Neutrophil (primary cell): ENCODE data around the gene SLIT3.

ENCODE experiments used
- H3K27ac ChIP-seq: fragments of 200-600 bp; sonication (generic); 2 replicates; pipeline ENCODE4 v1.5.1; 2016; ENCODE audit warnings: mild to moderate bottlenecking, moderate library complexity
- H3K27me3 ChIP-seq: fragments of 200-600 bp; sonication (generic); 2 replicates; pipeline ENCODE4 v1.6.0; 2016; ENCODE audit warnings: mild to moderate bottlenecking
- H3K36me3 ChIP-seq: fragments of 200-600 bp; sonication (generic); 2 replicates; pipeline ENCODE4 v1.5.1; 2017
- H3K4me1 ChIP-seq, 2 experiments: fragments of 200-600 bp in 1 of 2; sonication (generic) in 1 of 2; 1 replicate in 1 of 2; 2 replicates in 1 of 2; pipeline versions ENCODE4 v1.5.1 to v1.6.1; 2013 to 2016; ENCODE audit warnings: low read depth in 1 of 2, low read length in 1 of 2, mild to moderate bottlenecking in 1 of 2, moderate library complexity in 1 of 2; ENCODE audit not compliant: control insufficient read depth in 1 of 2, insufficient read depth in 1 of 2
- H3K4me3 ChIP-seq, 2 experiments: fragments of 200-600 bp in 1 of 2; sonication (generic) in 1 of 2; 1 replicate in 1 of 2; 2 replicates in 1 of 2; pipeline ENCODE4 v1.5.1; 2013 to 2016; ENCODE audit warnings: low read depth in 1 of 2, low read length in 1 of 2, mild to moderate bottlenecking in 1 of 2, moderate library complexity in 1 of 2
- H3K9me3 ChIP-seq: fragments of 200-600 bp; sonication (generic); 2 replicates; pipeline ENCODE4 v1.5.1; 2016
- CTCF ChIP-seq: fragments of 200-600 bp; sonication (generic); IDR thresholded peaks from 2 replicates; pipeline ENCODE4 v1.5.1; 2016; ENCODE audit warnings: antibody characterized with exemption

SLIT3 gene

GRCh38 chr5:168667301-168667840 is 633.6 kb downstream of the SLIT3 start:
- Histone ChIP-seq H3K9me3 (no peaks in the 10 kb centered on the region), H3K27ac (no peak overlapping the region), H3K4me3 (no peak overlapping the region), H3K4me1 (no peaks in the 10 kb centered on the region), H3K27me3 (peaks cover 6% of the 10 kb centered on the region), H3K36me3 (no peaks in the 10 kb centered on the region)
- TF ChIP-seq CTCF: no peak

- no peak overlapping the region for H3K27ac ChIP-seq
- H3K4me1 ChIP-seq: no peaks in the 10 kb centered on the region
- H3K36me3 ChIP-seq: no peaks in the 10 kb centered on the region
- TF ChIP-seq CTCF: no peak
- H3K4me3 ChIP-seq: no peak overlapping the region
- peaks cover 6% of the 10 kb centered on the region for H3K27me3 ChIP-seq
- H3K9me3 ChIP-seq: no peaks in the 10 kb centered on the region
Measured at GRCh38 chr5:168666356-168666755, 634.6 kb downstream of the SLIT3 start.

GRCh38 chr5:168663276-168664004 is 637.5 kb downstream of the SLIT3 start:
- no peaks in the 10 kb centered on the region for H3K9me3 ChIP-seq
- TF ChIP-seq CTCF: no peak
- H3K4me1 ChIP-seq: no peaks in the 10 kb centered on the region
- no peak overlapping the region for H3K4me3 ChIP-seq
- H3K36me3 ChIP-seq: no peaks in the 10 kb centered on the region
- no peak overlapping the region for H3K27ac ChIP-seq
- H3K27me3 ChIP-seq: peaks cover 6% of the 10 kb centered on the region

GRCh38 chr5:168661593-168662485 is 639.1 kb downstream of the SLIT3 start:
- TF ChIP-seq CTCF: no peak
- no peaks in the 10 kb centered on the region for H3K9me3 ChIP-seq

GRCh38 chr5:168660691-168661090 is 640.2 kb downstream of the SLIT3 start:
- Histone ChIP-seq H3K27ac (no peak overlapping the region), H3K27me3 (peaks cover 6% of the 10 kb centered on the region), H3K4me1 (no peaks in the 10 kb centered on the region), H3K36me3 (no peaks in the 10 kb centered on the region), H3K9me3 (no peaks in the 10 kb centered on the region), H3K4me3 (no peak overlapping the region)
- no peak for TF ChIP-seq CTCF

More at GRCh38 chr5:168661593-168662485, 639.1 kb downstream of the SLIT3 start:
- Histone ChIP-seq H3K27ac (no peak overlapping the region), H3K4me3 (no peak overlapping the region), H3K27me3 (peaks cover 6% of the 10 kb centered on the region), H3K36me3 (no peaks in the 10 kb centered on the region), H3K4me1 (no peaks in the 10 kb centered on the region)
